MM.1S (cell line): ENCODE results near the gene NDUFA5.

Experiments
- DNase-seq: peaks from one replicate; pipeline ENCODE4 v3.0.0-alpha.2; 2015
- H2AFZ ChIP-seq: fragments of 300-600 bp; sonication (generic); 2 replicates; pipeline ENCODE4 v1.6.0; 2016; ENCODE audit warnings: antibody characterized with exemption, low read length
- H3F3A ChIP-seq: fragments of 300-600 bp; sonication (generic); 2 replicates; pipeline ENCODE4 v1.6.1; 2016; ENCODE audit warnings: mild to moderate bottlenecking, antibody characterized with exemption, low read length, moderate library complexity, mixed read lengths; ENCODE audit not compliant: insufficient read depth
- H3K27ac ChIP-seq: fragments of 300-600 bp; sonication (generic); 2 replicates; pipeline ENCODE4 v1.5.1; 2016; ENCODE audit warnings: mild to moderate bottlenecking, low read length
- H3K27me3 ChIP-seq: fragments of 300-600 bp; sonication (generic); replicated peaks from 2 replicates; pipeline ENCODE4 v1.6.0; 2016; ENCODE audit warnings: low read length; ENCODE audit not compliant: insufficient read depth
- H3K36me3 ChIP-seq: fragments of 300-600 bp; sonication (generic); replicated peaks from 2 replicates; pipeline ENCODE4 v1.6.1; 2016; ENCODE audit warnings: mild to moderate bottlenecking, low read length, mixed read lengths; ENCODE audit not compliant: insufficient read depth
- H3K4me1 ChIP-seq: fragments of 300-600 bp; sonication (generic); 2 replicates; pipeline ENCODE4 v1.6.1; 2016; ENCODE audit warnings: low read length, mixed read lengths
- H3K4me2 ChIP-seq: fragments of 300-600 bp; sonication (generic); 2 replicates; pipeline ENCODE4 v1.6.0; 2016; ENCODE audit warnings: low read depth, low read length
- H3K4me3 ChIP-seq: fragments of 300-600 bp; sonication (generic); 2 replicates; pipeline ENCODE4 v1.5.1; 2016; ENCODE audit warnings: low read length, mixed read lengths
- H3K79me2 ChIP-seq: fragments of 300-600 bp; sonication (generic); 2 replicates; pipeline ENCODE4 v1.6.1; 2016; ENCODE audit warnings: mixed run types, low read length, mixed read lengths
- H3K9ac ChIP-seq: fragments of 300-600 bp; sonication (generic); 2 replicates; pipeline ENCODE4 v1.6.1; 2016; ENCODE audit warnings: low read length, mixed read lengths
- H3K9me2 ChIP-seq: fragments of 300-600 bp; sonication (generic); replicated peaks from 2 replicates; pipeline ENCODE4 v1.6.1; 2016; ENCODE audit warnings: mild to moderate bottlenecking, low read length, mixed read lengths; ENCODE audit not compliant: insufficient read depth
- H3K9me3 ChIP-seq: fragments of 300-600 bp; sonication (generic); replicated peaks from 2 replicates; pipeline ENCODE4 v1.6.1; 2016; ENCODE audit warnings: mild to moderate bottlenecking, low read length, mixed read lengths; ENCODE audit not compliant: insufficient read depth
- H4K20me1 ChIP-seq: fragments of 300-600 bp; sonication (generic); 2 replicates; pipeline ENCODE4 v1.6.1; 2016; ENCODE audit warnings: mild to moderate bottlenecking, low read length, moderate library complexity, mixed read lengths; ENCODE audit not compliant: insufficient read depth
- CTCF ChIP-seq: fragments of 300-600 bp; sonication (generic); IDR thresholded peaks from 2 replicates; pipeline ENCODE4 v1.5.1; 2016; ENCODE audit warnings: antibody characterized with exemption, low read length, mixed read lengths
- EZH2 ChIP-seq: fragments of 300-600 bp; sonication (generic); optimal IDR thresholded peaks from 2 replicates; pipeline ENCODE3; 2017; ENCODE audit warnings: low read depth, mild to moderate bottlenecking, antibody characterized with exemption, low read length, mixed read lengths
- EZH2phosphoT487 ChIP-seq: fragments of 300-600 bp; sonication (generic); IDR thresholded peaks from 2 replicates; pipeline ENCODE4 v1.6.1; 2018; ENCODE audit warnings: antibody characterized with exemption, low read length

Gene NDUFA5

GRCh38 chr7:123494193-123494796 lies 63.3 kb downstream of the NDUFA5 start:
- H3K4me2 ChIP-seq = peak overlapping the region; percentile 23; the same call in 1 of the 2 replicates
- no peaks in the 10 kb centered on the region for H4K20me1 ChIP-seq
- H3F3A ChIP-seq = no peaks in the 10 kb centered on the region
- no peaks in the 10 kb centered on the region for H3K79me2 ChIP-seq
- H3K9ac ChIP-seq = no peak overlapping the region
- no peaks in the 10 kb centered on the region for H3K4me1 ChIP-seq
- no peak for TF ChIP-seq EZH2
- TF ChIP-seq EZH2phosphoT487 = no peak
- peak; percentile 89 for TF ChIP-seq CTCF
- H3K9me3 ChIP-seq = no peaks in the 10 kb centered on the region
- DNase-seq = peak; percentile 69
- no peaks in the 10 kb centered on the region for H3K36me3 ChIP-seq
- H3K27me3 ChIP-seq = no peaks in the 10 kb centered on the region
- no peak overlapping the region for H2AFZ ChIP-seq
- H3K9me2 ChIP-seq = no peaks in the 10 kb centered on the region
- no peak overlapping the region for H3K27ac ChIP-seq
- H3K4me3 ChIP-seq = no peak overlapping the region

GRCh38 chr7:123492485-123492884 lies 65.1 kb downstream of the NDUFA5 start:
- DNase-seq = no peak

More at GRCh38 chr7:123492485-123492884, 65.1 kb downstream of the NDUFA5 start:
- H3F3A ChIP-seq = no peaks in the 10 kb centered on the region
- no peak overlapping the region for H3K4me3 ChIP-seq
- H3K36me3 ChIP-seq = no peaks in the 10 kb centered on the region
- no peaks in the 10 kb centered on the region for H3K9me3 ChIP-seq
- no peaks in the 10 kb centered on the region for H3K4me1 ChIP-seq
- H2AFZ ChIP-seq = no peak overlapping the region
- no peaks in the 10 kb centered on the region for H4K20me1 ChIP-seq
- H3K9me2 ChIP-seq = no peaks in the 10 kb centered on the region
- no peaks in the 10 kb centered on the region for H3K79me2 ChIP-seq
- no peak overlapping the region for H3K4me2 ChIP-seq
- no peak overlapping the region for H3K9ac ChIP-seq
- H3K27me3 ChIP-seq = no peaks in the 10 kb centered on the region
- no peak overlapping the region for H3K27ac ChIP-seq
- TF ChIP-seq CTCF = peak; percentile 22
- TF ChIP-seq EZH2 = no peak
